ENCODE results near the gene CLIC5.

The CLIC5 gene

GRCh38 chr6:45990162-45990561 lies 25.5 kb downstream of the CLIC5 start:
- no peak for FAIRE-seq

GRCh38 chr6:45988635-45989034 lies 27.0 kb downstream of the CLIC5 start:
- no peak for FAIRE-seq

GRCh38 chr6:45987856-45988255 lies 27.8 kb downstream of the CLIC5 start:
- FAIRE-seq, result no peak

- no peak for FAIRE-seq
Observed at GRCh38 chr6:45986746-45987274, 28.9 kb downstream of the CLIC5 start.

- no peak for FAIRE-seq
Observed at GRCh38 chr6:45984788-45985425, 30.8 kb downstream of the CLIC5 start.

GRCh38 chr6:45984347-45984746 lies 31.3 kb downstream of the CLIC5 start:
- FAIRE-seq, result no peak

- FAIRE-seq, result no peak
Observed at GRCh38 chr6:45983062-45983461, 32.6 kb downstream of the CLIC5 start.

GRCh38 chr6:45982280-45983036 lies 33.2 kb downstream of the CLIC5 start:
- no peak for FAIRE-seq

- no peak for FAIRE-seq
Observed at GRCh38 chr6:45981046-45981445, 34.6 kb downstream of the CLIC5 start.

GRCh38 chr6:45979311-45979710 lies 36.3 kb downstream of the CLIC5 start:
- no peak for FAIRE-seq

- FAIRE-seq, result no peak
Observed at GRCh38 chr6:45974596-45974995, 41.1 kb downstream of the CLIC5 start.

- FAIRE-seq, result no peak
Observed at GRCh38 chr6:45972795-45973503, 42.7 kb downstream of the CLIC5 start.

- FAIRE-seq, result no peak
Observed at GRCh38 chr6:45971287-45971686, 44.4 kb downstream of the CLIC5 start.

GRCh38 chr6:45970326-45970725 lies 45.3 kb downstream of the CLIC5 start:
- FAIRE-seq, result no peak

GRCh38 chr6:45969883-45970282 lies 45.8 kb downstream of the CLIC5 start:
- no peak for FAIRE-seq

GRCh38 chr6:45969026-45969425 lies 46.6 kb downstream of the CLIC5 start:
- FAIRE-seq, result no peak

- no peak for FAIRE-seq
Observed at GRCh38 chr6:45967363-45967762, 48.3 kb downstream of the CLIC5 start.

- no peak for FAIRE-seq
Observed at GRCh38 chr6:45966797-45967196, 48.9 kb downstream of the CLIC5 start.

- FAIRE-seq, result no peak
Observed at GRCh38 chr6:45966340-45966739, 49.3 kb downstream of the CLIC5 start.

GRCh38 chr6:45965792-45966191 lies 49.9 kb downstream of the CLIC5 start:
- no peak for FAIRE-seq

GRCh38 chr6:45965007-45965406 lies 50.7 kb downstream of the CLIC5 start:
- FAIRE-seq, result no peak

- no peak for FAIRE-seq
Observed at GRCh38 chr6:45964300-45964699, 51.4 kb downstream of the CLIC5 start.

- FAIRE-seq, result no peak
Observed at GRCh38 chr6:45963896-45964295, 51.8 kb downstream of the CLIC5 start.

GRCh38 chr6:45961125-45961524 lies 54.5 kb downstream of the CLIC5 start:
- no peak for FAIRE-seq
